Astrocyte of the cerebellum (primary cell): ENCODE data around the gene FAM78A.

Experiments
- DNase-seq: peaks from one replicate; pipeline ENCODE4 v3.0.0-alpha.2; 2011; ENCODE audit warnings: low read depth
- H3K4me3 ChIP-seq: 2 replicates; pipeline ENCODE4 v1.5.1; 2011; ENCODE audit warnings: mild to moderate bottlenecking, low read depth, low read length, moderate library complexity
- in situ Hi-C: cut with HindIII; loops from 2 replicates; pipeline ENCODE4 v1.10.0; 2017; ENCODE audit warnings: low sequenced_read_pairs
- TF ChIP-seq, protein P1 (sequence below): IDR thresholded peaks from 2 replicates; pipeline ENCODE4 v1.5.1; 2012; ENCODE audit warnings: low read length, low read depth, moderate library complexity, mild to moderate bottlenecking; ENCODE audit errors: missing control alignments

The FAM78A gene

DNA sequence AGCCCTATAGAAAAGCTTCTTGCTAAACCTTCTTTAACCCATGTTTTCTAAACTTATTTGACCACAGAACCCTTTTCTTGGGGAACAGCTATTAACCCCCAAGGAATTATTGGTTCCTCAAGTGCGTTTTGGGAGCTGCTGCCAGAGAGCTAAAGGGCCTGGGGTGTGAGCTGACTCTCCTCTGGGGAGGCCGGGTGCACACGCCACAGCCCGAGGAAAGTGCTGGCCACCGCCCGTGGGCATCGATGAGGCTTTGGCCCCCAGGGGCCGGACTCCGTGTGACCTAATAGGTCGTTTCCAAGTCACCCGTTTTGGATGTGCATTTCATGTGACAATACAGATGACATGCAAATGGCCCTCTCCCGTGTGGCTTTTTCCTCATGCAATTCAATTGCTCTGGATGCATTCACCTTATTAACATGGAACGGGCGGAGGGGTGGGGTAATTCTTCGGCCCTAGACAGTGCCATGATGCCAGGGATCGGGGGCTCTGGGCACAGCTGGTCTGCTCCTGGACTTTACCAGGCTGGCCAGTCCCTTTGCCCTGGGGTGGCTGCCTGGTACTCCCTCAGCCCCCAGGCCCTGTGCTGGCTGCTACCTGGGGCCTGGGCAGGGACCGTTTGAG, 32.7 kb upstream of the FAM78A start:
- H3K4me3 ChIP-seq, result no peak overlapping the region
- in situ Hi-C loops, result no loop called here
- TF ChIP-seq, protein P1, sequence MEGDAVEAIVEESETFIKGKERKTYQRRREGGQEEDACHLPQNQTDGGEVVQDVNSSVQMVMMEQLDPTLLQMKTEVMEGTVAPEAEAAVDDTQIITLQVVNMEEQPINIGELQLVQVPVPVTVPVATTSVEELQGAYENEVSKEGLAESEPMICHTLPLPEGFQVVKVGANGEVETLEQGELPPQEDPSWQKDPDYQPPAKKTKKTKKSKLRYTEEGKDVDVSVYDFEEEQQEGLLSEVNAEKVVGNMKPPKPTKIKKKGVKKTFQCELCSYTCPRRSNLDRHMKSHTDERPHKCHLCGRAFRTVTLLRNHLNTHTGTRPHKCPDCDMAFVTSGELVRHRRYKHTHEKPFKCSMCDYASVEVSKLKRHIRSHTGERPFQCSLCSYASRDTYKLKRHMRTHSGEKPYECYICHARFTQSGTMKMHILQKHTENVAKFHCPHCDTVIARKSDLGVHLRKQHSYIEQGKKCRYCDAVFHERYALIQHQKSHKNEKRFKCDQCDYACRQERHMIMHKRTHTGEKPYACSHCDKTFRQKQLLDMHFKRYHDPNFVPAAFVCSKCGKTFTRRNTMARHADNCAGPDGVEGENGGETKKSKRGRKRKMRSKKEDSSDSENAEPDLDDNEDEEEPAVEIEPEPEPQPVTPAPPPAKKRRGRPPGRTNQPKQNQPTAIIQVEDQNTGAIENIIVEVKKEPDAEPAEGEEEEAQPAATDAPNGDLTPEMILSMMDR, result no peak
- DNase-seq, result no peak

DNA sequence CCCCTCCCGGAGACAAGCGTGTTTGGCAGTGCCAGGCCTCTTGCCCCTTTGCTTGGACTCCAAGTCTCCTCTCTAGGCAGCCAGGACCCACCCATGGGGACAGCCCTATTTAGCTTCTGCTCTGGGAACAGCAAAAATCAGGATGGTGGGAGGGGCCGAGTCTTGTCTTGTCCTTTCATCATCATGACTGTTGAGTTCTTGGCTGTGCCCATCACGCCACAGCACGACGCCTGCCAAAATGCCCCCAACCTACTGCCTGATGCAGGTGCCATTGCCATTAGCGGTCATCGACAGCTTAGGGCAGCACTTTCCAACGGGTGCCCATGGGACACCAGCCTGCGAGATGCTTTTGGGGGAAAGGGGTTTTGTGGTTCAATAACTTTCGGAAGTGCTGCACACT, 32.1 kb upstream of the FAM78A start:
- in situ Hi-C loops, result no loop called here
- TF ChIP-seq, protein P1, result no peak
- no peak overlapping the region for H3K4me3 ChIP-seq
- DNase-seq, result no peak

DNA sequence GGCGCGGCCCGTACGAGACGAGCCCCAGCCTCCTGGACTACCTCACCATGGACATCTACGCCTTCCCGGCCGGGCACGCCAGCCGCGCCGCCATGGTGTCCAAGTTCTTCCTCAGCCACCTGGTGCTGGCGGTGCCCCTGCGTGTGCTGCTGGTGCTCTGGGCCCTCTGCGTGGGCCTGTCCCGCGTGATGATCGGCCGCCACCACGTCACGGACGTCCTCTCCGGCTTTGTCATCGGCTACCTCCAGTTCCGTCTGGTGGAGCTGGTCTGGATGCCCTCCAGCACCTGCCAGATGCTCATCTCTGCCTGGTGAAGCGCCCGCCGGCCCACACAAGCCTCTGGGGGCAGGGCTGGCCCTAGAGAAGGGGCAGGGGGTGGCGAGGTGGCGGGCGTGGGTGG, 31.7 kb upstream of the FAM78A start:
- no peak for DNase-seq
- in situ Hi-C loops, result no loop called here
- H3K4me3 ChIP-seq, result no peak overlapping the region
- TF ChIP-seq, protein P1, result no peak

DNA sequence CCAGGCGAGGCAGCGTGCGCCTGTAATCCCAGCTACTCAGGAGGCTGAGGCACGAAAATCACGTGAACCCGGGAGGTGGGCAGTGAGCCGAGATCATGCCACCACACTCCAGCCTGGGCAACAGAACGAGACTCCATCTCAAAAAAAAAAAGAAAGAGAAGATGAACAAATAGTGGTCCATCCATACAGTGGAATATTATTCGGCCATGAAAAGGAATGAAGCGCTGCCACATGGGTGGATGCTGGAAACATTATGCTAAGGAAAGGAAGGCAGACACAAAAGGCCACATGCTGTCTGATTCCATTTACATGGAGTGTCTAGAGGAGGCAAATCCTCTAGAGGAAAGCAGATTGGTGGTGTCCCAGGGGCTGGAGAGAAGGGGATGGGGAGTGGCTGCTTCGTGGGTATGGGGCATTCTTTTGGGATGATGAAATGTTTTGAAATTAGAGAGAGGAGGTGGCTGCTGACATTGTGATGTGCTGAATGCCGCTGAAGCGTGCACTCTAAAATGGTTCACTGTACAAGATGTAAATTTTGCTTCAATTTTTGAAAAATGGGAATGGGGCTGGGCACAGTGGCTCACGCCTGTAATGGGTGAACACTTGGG, 30.2 kb upstream of the FAM78A start:
- TF ChIP-seq, protein P1, result no peak
- H3K4me3 ChIP-seq, result no peak overlapping the region
- DNase-seq, result no peak
- in situ Hi-C loops, result no loop called here

DNA sequence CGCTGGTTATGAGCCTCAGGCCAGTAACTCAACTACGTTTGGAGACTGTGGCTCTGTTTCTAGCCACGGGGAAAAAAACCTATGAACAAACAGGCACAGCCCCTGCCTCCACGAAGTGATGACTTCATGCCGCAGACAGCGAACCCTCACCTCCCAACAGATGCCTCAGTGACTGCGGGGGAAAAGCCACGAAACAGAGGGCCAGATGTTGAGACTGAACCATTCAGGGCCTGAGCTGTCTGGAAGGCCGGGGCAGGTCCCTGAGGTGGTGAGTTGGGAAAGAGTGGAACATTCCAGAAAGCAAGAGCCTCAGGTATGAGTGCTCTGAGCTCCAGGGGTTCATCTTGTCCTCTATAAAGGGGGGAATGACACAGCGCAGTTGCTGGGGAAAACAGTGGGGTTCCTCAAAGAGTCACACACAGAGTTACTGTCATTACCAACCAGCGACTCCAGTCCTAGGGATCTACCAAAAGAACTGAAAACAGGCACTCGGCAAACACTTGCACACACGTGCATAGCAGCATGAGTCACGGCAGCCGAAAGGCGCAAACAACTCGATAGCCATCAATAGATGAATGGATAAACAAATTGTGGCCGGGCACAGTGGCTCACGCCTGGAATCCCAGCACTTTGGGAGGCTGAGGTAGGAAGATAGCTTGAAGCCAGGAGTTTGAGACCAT, 28.5 kb upstream of the FAM78A start:
- TF ChIP-seq, protein P1, result no peak
- in situ Hi-C loops, result no loop called here
- no peak overlapping the region for H3K4me3 ChIP-seq
- no peak for DNase-seq

DNA sequence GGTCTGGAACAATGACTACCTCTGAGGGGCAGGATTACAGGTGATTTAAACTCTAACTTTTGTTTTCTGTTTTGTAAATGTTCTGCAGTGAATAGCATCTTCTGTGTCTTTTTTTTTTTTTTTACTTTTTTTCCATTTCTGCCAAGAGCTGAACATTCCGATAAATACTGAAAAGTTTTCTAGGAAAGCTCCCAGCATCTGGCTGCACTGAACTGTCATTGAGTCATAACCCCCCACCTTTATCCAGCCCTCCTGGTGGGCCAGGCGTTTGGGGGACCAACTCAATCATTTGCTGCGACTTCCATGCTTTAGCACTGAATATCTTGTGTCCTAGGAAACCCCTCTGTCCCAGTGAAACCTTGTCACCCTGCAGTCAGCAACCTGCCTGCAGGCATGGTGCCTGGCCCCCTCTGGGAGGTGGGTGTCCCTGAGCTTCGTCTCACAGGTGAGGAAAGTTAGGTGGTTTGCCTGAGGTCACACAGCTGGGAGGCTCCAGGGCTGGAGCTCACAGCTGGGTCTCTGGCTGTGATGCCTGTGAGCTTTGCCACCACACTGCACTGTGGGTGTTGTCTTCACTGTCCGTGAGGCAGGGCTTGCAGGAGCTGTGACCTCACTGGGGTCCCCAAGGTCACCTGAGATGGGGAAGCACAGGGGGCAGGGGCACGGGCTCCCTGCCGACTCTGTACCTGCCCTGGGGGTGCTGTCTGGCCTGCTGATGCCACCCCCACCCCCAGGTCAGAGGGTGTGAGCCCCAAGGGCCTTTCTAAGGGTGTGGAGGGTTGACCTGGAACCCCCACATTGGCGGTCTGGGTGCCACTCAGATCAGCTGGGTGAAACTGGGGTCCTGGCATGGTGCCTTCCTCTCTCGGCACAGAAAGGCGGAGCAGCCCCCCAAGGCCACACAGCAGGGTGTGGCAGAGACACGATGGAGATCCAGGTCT, 27.3 kb upstream of the FAM78A start:
- no peak overlapping the region for H3K4me3 ChIP-seq
- TF ChIP-seq, protein P1, result no peak
- DNase-seq, result no peak
- in situ Hi-C loops, result no loop called here
